ENCODE results near the gene CPNE4. TPM values are rescaled to one million over a fixed set of nuclear protein-coding genes. Genes with fewer than 3 reads are reported as not detected.

The CPNE4 gene
- total and polyA plus RNA-seq, 7 donors = 0.03 to 0.04 TPM; not detected in 5

GRCh38 chr3:131846296-131846924 lies 188.4 kb downstream of the CPNE4 start:
- WGBS, 3 donors = 57 to 79% (median 79%) methylated on average over 3 of the region's 3 CpGs
- intact Hi-C loops (cut with DNase I) = no loop called here
- TF ChIP-seq CTCF (IDR thresholded peaks at IDR 0.05) = no peak

GRCh38 chr3:131843174-131843573 lies 191.6 kb downstream of the CPNE4 start:
- ATAC-seq = no peak
- WGBS, 3 donors = 81 to 87% (median 81%) methylated on average over 9 of the region's 9 CpGs
- Histone ChIP-seq H3K27ac (no peak overlapping the region), H3K36me3 (ENCODE audit: insufficient read depth in 1 of 2, low read depth in 1 of 2) (no peaks in the 10 kb centered on the region), H3K9me3 (no peaks in the 10 kb centered on the region), H3K4me1 (no peaks in the 10 kb centered on the region), H3K27me3 (ENCODE audit: insufficient read depth in 3 of 3, low read length in 2 of 3) (no peaks in the 10 kb centered on the region), H3K4me3 (no peak overlapping the region)
- TF ChIP-seq CTCF (IDR thresholded peaks at IDR 0.05) = no peak
- intact Hi-C loops (cut with DNase I) = no loop called here
- DNase-seq = no peak

More at GRCh38 chr3:131846296-131846924, 188.4 kb downstream of the CPNE4 start:
- Histone ChIP-seq H3K27ac (no peak overlapping the region), H3K36me3 (ENCODE audit: insufficient read depth in 1 of 2, low read depth in 1 of 2) (no peaks in the 10 kb centered on the region), H3K27me3 (ENCODE audit: insufficient read depth in 3 of 3, low read length in 2 of 3) (no peaks in the 10 kb centered on the region), H3K4me3 (no peak overlapping the region), H3K9me3 (no peaks in the 10 kb centered on the region), H3K4me1 (no peaks in the 10 kb centered on the region)
- ATAC-seq = no peak
- no peak for DNase-seq

GRCh38 chr3:131840156-131840797 lies 194.5 kb downstream of the CPNE4 start:
- intact Hi-C loops (cut with DNase I) = no loop called here
- 42 to 52% (median 52%) methylated on average over 1 of the region's 1 CpG for WGBS, 3 donors
- TF ChIP-seq CTCF (IDR thresholded peaks at IDR 0.05) = no peak
- Histone ChIP-seq H3K27me3 (ENCODE audit: insufficient read depth in 3 of 3, low read length in 2 of 3) (no peaks in the 10 kb centered on the region), H3K36me3 (ENCODE audit: insufficient read depth in 1 of 2, low read depth in 1 of 2) (no peaks in the 10 kb centered on the region), H3K9me3 (no peaks in the 10 kb centered on the region), H3K27ac (no peak overlapping the region), H3K4me3 (no peak overlapping the region), H3K4me1 (no peaks in the 10 kb centered on the region)
- no peak for DNase-seq
- ATAC-seq = no peak

GRCh38 chr3:131835906-131836305 lies 198.9 kb downstream of the CPNE4 start:
- no peaks in the 10 kb centered on the region for H3K27me3 ChIP-seq (ENCODE audit: insufficient read depth in 3 of 3, low read length in 2 of 3)
- intact Hi-C loops (cut with DNase I) = no loop called here
- no peak overlapping the region for H3K4me3 ChIP-seq
- TF ChIP-seq CTCF (IDR thresholded peaks at IDR 0.05) = no peak
- DNase-seq (no peak), ATAC-seq (no peak)
- no peaks in the 10 kb centered on the region for H3K36me3 ChIP-seq (ENCODE audit: insufficient read depth in 1 of 2, low read depth in 1 of 2)
- 75 to 83% (median 78%) methylated on average over 1 of the region's 1 CpG for WGBS, 3 donors
- H3K9me3 ChIP-seq = no peaks in the 10 kb centered on the region
- H3K27ac ChIP-seq = no peak overlapping the region
- no peaks in the 10 kb centered on the region for H3K4me1 ChIP-seq
